HCT116 (cell line): ENCODE results near the gene SUPT3H. TPM values are rescaled to one million over a fixed set of nuclear protein-coding genes. Genes with fewer than 3 reads are reported as not detected.

ENCODE experiments used
- ATAC-seq: fragments of 200-7000 bp; cut with Tn5 transposase; 2 replicates; pipeline ENCODE4 v1.9.1; 2020; ENCODE audit warnings: mild to moderate bottlenecking, moderate library complexity
- BruUV-seq: library from RNA; stranded (reverse); fragments of 400-500 nt; replicated peaks from 2 replicates; lab custom pipeline; 2021; lab: Mats Ljungman, UMichigan
- CTCF ChIA-PET: fragments of 300-600 bp; sonication (Branson Sonifier 250); formaldehyde crosslinking; loops from one replicate; lab custom pipeline; 2021; ENCODE audit warnings: antibody characterized with exemption; lab: Charles Lee
- POLR2A ChIA-PET: fragments of 300-600, 350-600 bp; sonication (Branson Sonifier 250); formaldehyde crosslinking; loops from one replicate; lab custom pipeline; 2021; ENCODE audit warnings: antibody characterized with exemption; lab: Charles Lee
- RAD21 ChIA-PET, 2 experiments: fragments of 300-600 bp; sonication (Branson Sonifier 250); formaldehyde crosslinking; loops; one replicate each; lab custom pipeline; 2023; ENCODE audit warnings: low total read pairs in 2 of 2; ENCODE audit not compliant: uncharacterized antibody in 2 of 2, unreplicated experiment in 2 of 2, low non-redundant PET in 1 of 2; lab: Charles Lee
- DNase-seq: peaks from one replicate; pipeline ENCODE4 v3.0.0-alpha.2; 2010; ENCODE audit warnings: low read depth, low spot score
- H2AFZ ChIP-seq: fragments of 200-600 bp; shearing (Covaris generic), sonication (generic); 2 replicates; pipeline ENCODE4 v1.6.1; 2017; ENCODE audit warnings: low read depth, mixed run types, mixed read lengths, antibody characterized with exemption, low read length; ENCODE audit not compliant: poor library complexity, severe bottlenecking
- H3K27ac ChIP-seq: 2 replicates; pipeline ENCODE4 v1.5.1; 2012; ENCODE audit warnings: low read depth, low read length
- H3K27me3 ChIP-seq: fragments of 200-600 bp; sonication (generic); 2 replicates; pipeline ENCODE4 v1.6.1; 2016; ENCODE audit warnings: mixed run types, low read length, mixed read lengths; ENCODE audit not compliant: insufficient read depth
- H3K36me3 ChIP-seq, 2 experiments: fragments of 200-500 bp in 1 of 2; fragments of 200-600 bp in 1 of 2; sonication (Bioruptor generic) in 1 of 2; sonication (generic) in 1 of 2; 2 replicates each; pipeline versions ENCODE4 v1.5.1 to v1.6.1; 2014 to 2016; ENCODE audit warnings: low read length in 2 of 2, inconsistent platforms in 1 of 2, mixed read lengths in 1 of 2, mixed run types in 1 of 2; ENCODE audit not compliant: insufficient read depth in 2 of 2, control insufficient read depth in 1 of 2
- H3K4me1 ChIP-seq, 2 experiments: fragments of 200-600 bp in 1 of 2; sonication (generic) in 1 of 2; 2 replicates each; pipeline versions ENCODE4 v1.5.1 to v1.6.1; 2012 to 2017; ENCODE audit warnings: low read length in 2 of 2, inconsistent platforms in 1 of 2, mild to moderate bottlenecking in 1 of 2, mixed read lengths in 1 of 2, mixed run types in 1 of 2, moderate library complexity in 1 of 2; ENCODE audit not compliant: insufficient read depth in 2 of 2, control insufficient read depth in 1 of 2
- H3K4me2 ChIP-seq: fragments of 200-600 bp; sonication (generic); 2 replicates; pipeline ENCODE4 v1.6.1; 2017; ENCODE audit warnings: mixed run types, low read length, mixed read lengths
- H3K4me3 ChIP-seq, 2 experiments: fragments of 200-600 bp in 1 of 2; sonication (generic) in 1 of 2; replicated peaks in 1 of 2; 2 replicates each; pipeline ENCODE4 v1.5.1; 2011 to 2016; ENCODE audit warnings: low read length in 2 of 2, control low read depth in 1 of 2, low read depth in 1 of 2, mild to moderate bottlenecking in 1 of 2, mixed read lengths in 1 of 2, mixed run types in 1 of 2
- H3K79me2 ChIP-seq: fragments of 200-600 bp; sonication (generic); 2 replicates; pipeline ENCODE4 v1.6.1; 2017; ENCODE audit warnings: mild to moderate bottlenecking, mixed run types, low read length, moderate library complexity, mixed read lengths; ENCODE audit not compliant: insufficient read depth
- H3K9ac ChIP-seq: fragments of 200-600 bp; sonication (generic); 2 replicates; pipeline ENCODE4 v1.6.1; 2016; ENCODE audit warnings: low read length, mixed read lengths
- H3K9me2 ChIP-seq: fragments of 200-600 bp; sonication (generic), shearing (Covaris generic); 2 replicates; pipeline ENCODE4 v1.6.1; 2017; ENCODE audit warnings: mixed run types, mild to moderate bottlenecking, moderate library complexity; ENCODE audit not compliant: insufficient read depth
- H3K9me3 ChIP-seq, 2 experiments: fragments of 200-500 bp in 1 of 2; fragments of 200-600 bp in 1 of 2; sonication (Bioruptor generic) in 1 of 2; sonication (generic) in 1 of 2; 2 replicates each; pipeline ENCODE4 v1.6.1; 2014 to 2017; ENCODE audit warnings: low read length in 2 of 2, mixed read lengths in 2 of 2, inconsistent platforms in 1 of 2, low read depth in 1 of 2, mild to moderate bottlenecking in 1 of 2, mixed run types in 1 of 2, moderate library complexity in 1 of 2; ENCODE audit not compliant: control insufficient read depth in 1 of 2, insufficient read depth in 1 of 2
- H4K20me1 ChIP-seq: fragments of 200-600 bp; sonication (generic), shearing (Covaris generic); 2 replicates; pipeline ENCODE4 v1.6.1; 2017; ENCODE audit warnings: mixed run types, mild to moderate bottlenecking, moderate library complexity; ENCODE audit not compliant: insufficient read depth
- CBX3 ChIP-seq: IDR thresholded peaks from 2 replicates; pipeline ENCODE4 v1.6.1; 2012; ENCODE audit warnings: low read depth
- EGR1 ChIP-seq: IDR thresholded peaks from 2 replicates; pipeline ENCODE4 v1.6.1; 2012; ENCODE audit warnings: low read depth
- EZH2 ChIP-seq: fragments of 200-600 bp; sonication (generic); IDR thresholded peaks from 2 replicates; pipeline ENCODE4 v1.6.1; 2017; ENCODE audit warnings: antibody characterized with exemption, mixed run types
- JUND ChIP-seq: IDR thresholded peaks from 2 replicates; pipeline ENCODE4 v1.6.1; 2012
- POLR2A ChIP-seq: IDR thresholded peaks from 2 replicates; pipeline ENCODE4 v1.7.0; 2011; ENCODE audit warnings: borderline replicate concordance; ENCODE audit not compliant: insufficient read depth, insufficient read length; ENCODE audit errors: extremely low read depth
- POLR2AphosphoS5 ChIP-seq: IDR thresholded peaks from 2 replicates; pipeline ENCODE4 v1.6.1; 2011; ENCODE audit warnings: mild to moderate bottlenecking, low read depth, low read length, moderate library complexity
- SIN3A ChIP-seq: IDR thresholded peaks from 2 replicates; pipeline ENCODE4 v1.6.1; 2012; ENCODE audit warnings: low read depth
- SP1 ChIP-seq: IDR thresholded peaks from 2 replicates; pipeline ENCODE4 v1.6.1; 2012; ENCODE audit warnings: low read depth
- YY1 ChIP-seq: IDR thresholded peaks from 2 replicates; pipeline ENCODE4 v1.6.1; 2011; ENCODE audit warnings: low read length, low read depth, moderate library complexity, mild to moderate bottlenecking; ENCODE audit not compliant: insufficient replicate concordance; ENCODE audit errors: extremely low read depth
- intact Hi-C: fragments of 100-400 bp; cut with micrococcal nuclease; formaldehyde crosslinking; loops from 2 replicates; pipeline ENCODE4 v1.10.0; 2022
- total RNA-seq: library from RNA; stranded (reverse); gene quantifications from one replicate; pipeline ENCODE4 v1.2.1, GENCODE V29; 2021; ENCODE audit not compliant: unreplicated experiment
- TF ChIP-seq, protein P1 (sequence below): IDR thresholded peaks from 2 replicates; pipeline ENCODE4 v1.6.1; 2012; ENCODE audit warnings: low read depth
- TF ChIP-seq, protein P2 (sequence below), 3 experiments: fragments of 200-600 bp in 1 of 3; sonication (generic) in 1 of 3; IDR thresholded peaks in 2 of 3; conservative IDR thresholded peaks in 1 of 3; 2 replicates each; pipeline ENCODE4 v1.5.1; 2012 to 2017; ENCODE audit warnings: low read depth in 2 of 3, low read length in 2 of 3, antibody characterized with exemption in 1 of 3, borderline replicate concordance in 1 of 3, control low read depth in 1 of 3, mild to moderate bottlenecking in 1 of 3, mixed read lengths in 1 of 3, mixed run types in 1 of 3, moderate library complexity in 1 of 3; ENCODE audit not compliant: insufficient read depth in 1 of 3
- TF ChIP-seq, protein P3 (sequence below): IDR thresholded peaks from 2 replicates; pipeline ENCODE4 v1.6.1; 2011; ENCODE audit warnings: mild to moderate bottlenecking, low read length, moderate library complexity; ENCODE audit not compliant: insufficient replicate concordance; ENCODE audit errors: extremely low read depth

The SUPT3H gene
- total RNA-seq, 1 experiment from 2014 or later = 7.4 TPM

DNA sequence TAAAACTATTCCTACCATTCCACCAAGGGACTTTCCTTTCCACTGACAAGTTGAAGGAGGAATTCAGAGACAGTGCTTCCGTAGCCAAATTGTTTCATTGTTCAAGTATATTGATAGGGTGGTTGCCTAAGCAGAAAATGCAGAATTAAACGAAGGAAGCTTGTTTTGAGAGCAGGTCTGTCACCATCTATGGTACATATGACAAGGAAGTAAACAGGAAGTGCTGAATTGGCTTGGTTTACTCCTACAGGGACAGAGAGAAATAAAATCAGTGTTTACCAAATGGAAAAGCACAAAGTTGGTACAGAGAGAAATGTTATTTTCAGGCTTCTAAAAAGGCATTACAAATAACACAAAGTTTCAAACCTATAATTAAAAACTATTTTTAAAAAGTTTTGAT is 568.5 kb downstream of the SUPT3H start:
- no peaks in the 10 kb centered on the region for H3K4me1 ChIP-seq
- ChIA-PET POLR2A (no interaction called here), CTCF (no interaction called here)
- no peak overlapping the region for H3K4me3 ChIP-seq
- no peaks in the 10 kb centered on the region for H3K36me3 ChIP-seq
- TF ChIP-seq, protein P1, sequence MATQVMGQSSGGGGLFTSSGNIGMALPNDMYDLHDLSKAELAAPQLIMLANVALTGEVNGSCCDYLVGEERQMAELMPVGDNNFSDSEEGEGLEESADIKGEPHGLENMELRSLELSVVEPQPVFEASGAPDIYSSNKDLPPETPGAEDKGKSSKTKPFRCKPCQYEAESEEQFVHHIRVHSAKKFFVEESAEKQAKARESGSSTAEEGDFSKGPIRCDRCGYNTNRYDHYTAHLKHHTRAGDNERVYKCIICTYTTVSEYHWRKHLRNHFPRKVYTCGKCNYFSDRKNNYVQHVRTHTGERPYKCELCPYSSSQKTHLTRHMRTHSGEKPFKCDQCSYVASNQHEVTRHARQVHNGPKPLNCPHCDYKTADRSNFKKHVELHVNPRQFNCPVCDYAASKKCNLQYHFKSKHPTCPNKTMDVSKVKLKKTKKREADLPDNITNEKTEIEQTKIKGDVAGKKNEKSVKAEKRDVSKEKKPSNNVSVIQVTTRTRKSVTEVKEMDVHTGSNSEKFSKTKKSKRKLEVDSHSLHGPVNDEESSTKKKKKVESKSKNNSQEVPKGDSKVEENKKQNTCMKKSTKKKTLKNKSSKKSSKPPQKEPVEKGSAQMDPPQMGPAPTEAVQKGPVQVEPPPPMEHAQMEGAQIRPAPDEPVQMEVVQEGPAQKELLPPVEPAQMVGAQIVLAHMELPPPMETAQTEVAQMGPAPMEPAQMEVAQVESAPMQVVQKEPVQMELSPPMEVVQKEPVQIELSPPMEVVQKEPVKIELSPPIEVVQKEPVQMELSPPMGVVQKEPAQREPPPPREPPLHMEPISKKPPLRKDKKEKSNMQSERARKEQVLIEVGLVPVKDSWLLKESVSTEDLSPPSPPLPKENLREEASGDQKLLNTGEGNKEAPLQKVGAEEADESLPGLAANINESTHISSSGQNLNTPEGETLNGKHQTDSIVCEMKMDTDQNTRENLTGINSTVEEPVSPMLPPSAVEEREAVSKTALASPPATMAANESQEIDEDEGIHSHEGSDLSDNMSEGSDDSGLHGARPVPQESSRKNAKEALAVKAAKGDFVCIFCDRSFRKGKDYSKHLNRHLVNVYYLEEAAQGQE = no peak
- no peak for TF ChIP-seq POLR2AphosphoS5
- no peak for TF ChIP-seq YY1
- no peak for TF ChIP-seq EZH2
- TF ChIP-seq JUND = no peak
- no peak for TF ChIP-seq CBX3
- TF ChIP-seq, protein P2, sequence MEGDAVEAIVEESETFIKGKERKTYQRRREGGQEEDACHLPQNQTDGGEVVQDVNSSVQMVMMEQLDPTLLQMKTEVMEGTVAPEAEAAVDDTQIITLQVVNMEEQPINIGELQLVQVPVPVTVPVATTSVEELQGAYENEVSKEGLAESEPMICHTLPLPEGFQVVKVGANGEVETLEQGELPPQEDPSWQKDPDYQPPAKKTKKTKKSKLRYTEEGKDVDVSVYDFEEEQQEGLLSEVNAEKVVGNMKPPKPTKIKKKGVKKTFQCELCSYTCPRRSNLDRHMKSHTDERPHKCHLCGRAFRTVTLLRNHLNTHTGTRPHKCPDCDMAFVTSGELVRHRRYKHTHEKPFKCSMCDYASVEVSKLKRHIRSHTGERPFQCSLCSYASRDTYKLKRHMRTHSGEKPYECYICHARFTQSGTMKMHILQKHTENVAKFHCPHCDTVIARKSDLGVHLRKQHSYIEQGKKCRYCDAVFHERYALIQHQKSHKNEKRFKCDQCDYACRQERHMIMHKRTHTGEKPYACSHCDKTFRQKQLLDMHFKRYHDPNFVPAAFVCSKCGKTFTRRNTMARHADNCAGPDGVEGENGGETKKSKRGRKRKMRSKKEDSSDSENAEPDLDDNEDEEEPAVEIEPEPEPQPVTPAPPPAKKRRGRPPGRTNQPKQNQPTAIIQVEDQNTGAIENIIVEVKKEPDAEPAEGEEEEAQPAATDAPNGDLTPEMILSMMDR (IDR thresholded peaks at IDR 0.05 in 2 of 3, conservative IDR thresholded peaks at IDR 0.05 in 1 of 3; ENCODE audit: borderline replicate concordance in 1 of 3, insufficient read depth in 1 of 3, low read depth in 2 of 3, low read length in 2 of 3) = no peak
- TF ChIP-seq SP1 = no peak
- TF ChIP-seq EGR1 = no peak
- no peak for TF ChIP-seq SIN3A
- TF ChIP-seq POLR2A = no peak
- TF ChIP-seq, protein P3, sequence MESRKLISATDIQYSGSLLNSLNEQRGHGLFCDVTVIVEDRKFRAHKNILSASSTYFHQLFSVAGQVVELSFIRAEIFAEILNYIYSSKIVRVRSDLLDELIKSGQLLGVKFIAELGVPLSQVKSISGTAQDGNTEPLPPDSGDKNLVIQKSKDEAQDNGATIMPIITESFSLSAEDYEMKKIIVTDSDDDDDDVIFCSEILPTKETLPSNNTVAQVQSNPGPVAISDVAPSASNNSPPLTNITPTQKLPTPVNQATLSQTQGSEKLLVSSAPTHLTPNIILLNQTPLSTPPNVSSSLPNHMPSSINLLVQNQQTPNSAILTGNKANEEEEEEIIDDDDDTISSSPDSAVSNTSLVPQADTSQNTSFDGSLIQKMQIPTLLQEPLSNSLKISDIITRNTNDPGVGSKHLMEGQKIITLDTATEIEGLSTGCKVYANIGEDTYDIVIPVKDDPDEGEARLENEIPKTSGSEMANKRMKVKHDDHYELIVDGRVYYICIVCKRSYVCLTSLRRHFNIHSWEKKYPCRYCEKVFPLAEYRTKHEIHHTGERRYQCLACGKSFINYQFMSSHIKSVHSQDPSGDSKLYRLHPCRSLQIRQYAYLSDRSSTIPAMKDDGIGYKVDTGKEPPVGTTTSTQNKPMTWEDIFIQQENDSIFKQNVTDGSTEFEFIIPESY = no peak
- TF ChIP-seq, all 23 proteins: peak for 0
- no TSS peak for BruUV-seq
- Histone ChIP-seq H2AFZ (no peak overlapping the region), H3K9me3 (no peaks in the 10 kb centered on the region), H3K27ac (no peak overlapping the region), H3K4me2 (no peak overlapping the region), H4K20me1 (no peaks in the 10 kb centered on the region), H3K27me3 (no peaks in the 10 kb centered on the region), H3K9me2 (no peaks in the 10 kb centered on the region), H3K9ac (no peak overlapping the region), H3K79me2 (no peaks in the 10 kb centered on the region)
- RAD21 ChIA-PET = no interaction called here
- no peak for ATAC-seq
- DNase-seq = no peak
- intact Hi-C loops = no loop called here
